HTR-8/SVneo (cell line): ENCODE results near the gene GOLGA8Q.
"Not testable (repeated sequence)": the region's sequence is repeated elsewhere in the genome, so short reads cannot be mapped to it uniquely, and the experiment has no call there.

Source experiments
- DNase-seq: peaks from one replicate; pipeline ENCODE4 v3.0.0; 2011; ENCODE audit warnings: low spot score, mixed read lengths; ENCODE audit not compliant: insufficient read length
- FAIRE-seq: peaks from 2 replicates; lab custom pipeline; 2011; peaks lifted over from hg19 to GRCh38; lab: Jason Lieb, UNC

The GOLGA8Q gene

GRCh38 chr15:30551750-30552149 lies at the start of gene GOLGA8Q:
TSS of gene GOLGA8Q (plus strand) at chr15:30552050. CDS start at chr15:30552078, 28 bp downstream.
- FAIRE-seq, DNase-seq: not testable (repeated sequence)

DNA sequence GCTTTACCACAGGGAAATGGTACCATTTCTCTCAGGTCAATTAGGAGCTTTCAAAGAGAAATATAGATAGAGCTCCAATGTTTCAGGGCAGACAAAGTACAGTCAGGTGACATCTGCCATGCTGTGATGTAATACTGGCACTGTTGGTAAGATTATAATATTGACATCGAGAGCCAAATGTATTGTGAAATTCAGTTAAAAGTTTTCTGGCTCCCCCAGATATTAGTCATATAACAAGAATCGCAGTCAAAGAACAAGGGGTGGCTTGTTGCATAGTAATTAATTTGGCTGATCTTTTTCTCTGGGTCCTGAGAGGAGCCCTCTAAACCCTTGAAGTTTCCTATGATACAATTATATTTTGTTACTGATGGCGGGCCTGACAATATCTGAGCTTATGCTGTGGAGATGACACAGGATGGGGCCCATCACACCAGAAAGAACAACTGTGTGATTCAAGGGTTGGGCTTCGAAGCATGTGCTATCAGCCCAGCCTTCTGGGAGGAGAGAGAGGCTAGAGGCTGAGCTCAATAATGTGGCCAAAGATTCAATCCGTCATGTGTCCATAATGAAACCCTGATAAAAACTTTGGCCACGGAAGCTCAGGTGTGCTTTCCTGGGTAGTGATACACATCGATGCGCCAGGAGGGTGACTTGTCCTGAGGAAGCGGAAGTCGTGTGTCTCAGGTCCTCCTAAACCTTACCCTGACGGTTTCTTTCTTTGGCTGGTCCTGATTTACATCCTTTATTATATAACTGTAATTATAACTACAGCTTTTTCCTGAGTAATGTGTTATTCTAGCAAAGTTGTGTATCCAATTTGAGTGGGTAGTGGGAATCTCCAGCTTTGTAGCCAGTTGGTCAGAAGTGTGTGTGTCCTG lies 48.7 kb upstream of the GOLGA8Q start:
- not testable (repeated sequence) for FAIRE-seq, DNase-seq

- FAIRE-seq, DNase-seq: not testable (repeated sequence)
Measured at GRCh38 chr15:30504162-30504843, 47.5 kb upstream of the GOLGA8Q start.

GRCh38 chr15:30514545-30514944 lies 37.3 kb upstream of the GOLGA8Q start:
- FAIRE-seq, DNase-seq: not testable (repeated sequence)

DNA sequence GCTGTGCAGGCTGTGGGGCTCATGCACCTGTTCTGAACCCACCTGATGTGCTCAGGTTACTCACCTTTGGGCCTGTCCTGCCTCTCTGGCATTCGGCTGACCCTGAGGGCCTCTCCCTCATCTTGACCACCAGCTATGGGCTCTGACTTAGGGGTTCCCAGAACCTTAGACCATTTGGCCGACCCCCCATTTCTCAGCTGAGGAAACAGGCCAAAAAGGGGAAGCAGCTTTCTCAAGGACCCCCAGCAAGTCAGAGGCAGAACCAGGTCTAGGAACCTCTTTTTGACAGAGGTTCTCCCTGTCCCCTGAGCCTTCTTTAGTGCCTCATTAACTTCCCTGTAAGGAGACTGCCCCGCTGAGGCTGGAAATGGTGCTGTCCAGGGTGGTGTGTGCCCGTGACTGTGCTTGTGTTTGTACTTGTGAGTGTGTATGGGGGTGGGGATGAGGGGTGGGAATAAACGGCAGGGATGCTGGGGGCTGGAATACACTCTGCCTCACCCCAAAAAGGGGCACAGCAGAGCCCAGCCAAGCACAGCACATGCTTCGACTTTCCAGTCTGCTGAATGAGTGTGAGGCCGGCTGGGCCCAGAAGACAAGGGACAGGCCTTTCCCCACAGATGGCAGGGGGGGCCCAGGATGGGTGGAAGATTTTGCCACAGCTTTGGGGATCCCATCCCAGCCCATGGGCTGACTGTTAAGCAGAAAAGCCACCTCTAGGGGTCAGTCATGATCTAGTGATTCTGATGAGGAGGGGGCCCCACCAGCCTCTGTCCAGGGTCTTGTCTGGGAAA lies 28.2 kb upstream of the GOLGA8Q start:
- not testable (repeated sequence) for FAIRE-seq, DNase-seq

DNA sequence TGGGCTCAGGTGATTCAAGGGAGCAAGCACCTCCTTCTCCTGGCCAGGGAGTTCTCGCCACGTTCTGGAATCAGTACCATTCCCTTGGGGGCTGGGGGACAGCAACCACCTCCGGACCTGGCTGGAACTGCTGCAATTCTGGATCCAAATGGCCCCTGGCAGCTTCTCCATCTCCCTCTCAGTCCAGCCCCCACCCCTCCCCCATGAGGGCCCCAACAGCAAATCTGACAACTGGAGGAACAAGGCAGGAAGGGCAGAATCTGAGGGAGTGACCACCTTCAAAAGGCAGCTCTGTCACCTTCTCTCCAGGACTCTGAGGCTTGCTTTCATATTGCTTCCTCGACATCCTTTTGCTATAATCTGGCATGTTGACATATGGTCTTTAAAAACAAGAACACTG lies 25.9 kb upstream of the GOLGA8Q start:
- DNase-seq, FAIRE-seq: not testable (repeated sequence)

DNA sequence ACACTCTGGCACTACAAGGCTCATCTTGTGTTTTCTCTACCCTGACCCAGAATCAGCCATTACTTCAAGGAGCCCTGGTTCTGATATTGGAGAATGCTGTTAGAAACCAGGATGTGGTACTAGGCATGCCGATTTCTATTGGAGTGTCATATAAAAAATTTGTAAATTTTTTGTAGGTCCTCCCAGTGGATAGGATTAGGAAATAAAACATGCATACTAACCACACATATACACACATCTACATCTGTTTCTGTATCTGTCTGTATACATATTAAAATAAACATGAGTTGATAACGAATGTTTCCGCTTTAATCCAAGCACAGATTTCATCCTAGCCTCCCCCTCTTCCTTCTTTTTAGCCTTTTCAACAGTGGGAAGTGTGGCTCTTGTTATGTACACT lies 22.8 kb upstream of the GOLGA8Q start:
- not testable (repeated sequence) for FAIRE-seq, DNase-seq

GRCh38 chr15:30566949-30567348 lies 15.1 kb downstream of the GOLGA8Q start:
- FAIRE-seq, DNase-seq: not testable (repeated sequence)

GRCh38 chr15:30573012-30573491 lies 21.2 kb downstream of the GOLGA8Q start:
- FAIRE-seq, DNase-seq: not testable (repeated sequence)

DNA sequence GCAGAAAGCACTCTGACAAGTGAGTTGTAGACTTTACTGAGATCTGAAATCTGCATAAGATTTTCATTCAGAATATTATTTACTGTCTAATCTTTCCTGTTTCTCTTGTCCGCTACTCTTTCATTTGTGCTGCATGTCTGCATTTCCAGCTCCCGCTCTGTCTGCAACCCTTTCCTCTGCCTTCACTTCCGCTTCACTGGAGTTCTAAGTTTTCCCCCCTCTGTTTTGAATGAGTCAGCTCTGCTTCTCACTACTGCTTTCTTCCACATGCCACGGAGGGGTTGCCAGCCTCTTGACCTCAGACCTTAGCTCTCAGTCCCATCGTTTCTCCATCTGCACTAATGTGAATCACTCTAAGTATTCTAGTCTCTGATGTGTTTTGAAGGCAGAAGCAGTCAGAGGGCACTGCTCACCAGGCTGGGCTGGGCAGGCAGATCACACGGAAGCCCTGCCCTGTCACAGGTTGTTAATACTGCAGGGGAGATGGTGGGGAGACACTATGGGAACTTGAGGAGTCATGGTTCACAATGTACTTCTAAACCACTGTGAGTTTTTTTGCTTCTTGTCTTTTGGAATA lies 27.6 kb downstream of the GOLGA8Q start:
- FAIRE-seq, DNase-seq: not testable (repeated sequence)

- DNase-seq, FAIRE-seq: not testable (repeated sequence)
Measured at GRCh38 chr15:30580716-30581115, 28.9 kb downstream of the GOLGA8Q start.

DNA sequence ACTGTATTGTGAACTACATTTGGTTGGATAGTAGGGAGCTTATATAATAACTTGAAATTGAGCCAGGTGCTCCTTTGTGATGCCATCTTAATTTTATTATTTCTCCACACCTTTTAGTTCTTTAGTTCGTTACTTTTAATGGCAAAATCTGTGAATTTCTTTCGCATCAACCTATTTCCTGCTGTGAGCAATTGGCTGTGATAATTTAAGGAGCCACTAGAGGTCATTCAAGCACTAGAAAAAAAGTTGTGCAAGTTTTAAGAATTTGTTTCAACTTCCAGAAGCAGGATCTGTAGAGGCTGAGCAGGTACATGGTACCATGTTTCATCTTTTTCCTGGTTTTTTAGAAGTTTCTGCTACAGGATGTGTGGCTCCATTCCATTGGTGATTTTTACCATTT lies 47.1 kb downstream of the GOLGA8Q start:
- FAIRE-seq, DNase-seq: not testable (repeated sequence)

DNA sequence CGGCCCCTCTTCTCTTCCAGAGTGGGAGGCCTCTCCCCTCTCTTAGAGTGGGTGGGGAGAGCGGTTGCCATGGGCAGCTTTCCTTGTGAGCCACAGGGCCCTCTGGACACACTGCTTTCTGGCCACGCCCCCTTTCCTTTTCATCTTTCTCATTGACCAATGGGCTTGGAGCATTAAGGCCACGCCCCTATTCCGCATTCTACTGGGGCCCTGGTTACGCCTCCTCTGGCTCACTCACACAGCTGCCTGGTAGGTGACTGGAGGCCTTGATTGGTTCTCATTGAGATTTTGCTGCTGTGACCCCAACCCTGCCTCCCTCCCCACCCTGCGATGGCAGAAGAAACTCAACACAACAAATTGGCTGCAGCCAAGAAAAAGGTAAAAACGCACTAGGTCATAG lies 51.9 kb downstream of the GOLGA8Q start, which contains the start of gene GOLGA8H:
Gene GOLGA8H, plus strand, starts transcription at position 233 of the 400 bp plus-strand sequence. Its CDS starts 98 bp downstream, at position 331.
- FAIRE-seq, DNase-seq: not testable (repeated sequence)
